Measurements from ENCODE around the gene NARF.
"Not testable (repeated sequence)": the region's sequence is repeated elsewhere in the genome, so short reads cannot be mapped to it uniquely, and the experiment has no call there.

NARF gene

GRCh38 chr17:82458179-82458884, at the start of gene NARF:
NARF (plus strand) TSS chr17:82458741; CDS start chr17:82458804, 63 bp downstream.
- FAIRE-seq (peak; percentile 96), DNase-seq (ENCODE audit: insufficient read length, low spot score) (peak; percentile 98)

GRCh38 chr17:82408938-82409318, 49.6 kb upstream of the NARF start:
- FAIRE-seq (no peak), DNase-seq (ENCODE audit: insufficient read length, low spot score) (no peak)

- FAIRE-seq (no peak), DNase-seq (ENCODE audit: insufficient read length, low spot score) (no peak)
Measured at GRCh38 chr17:82410014-82410716, 48.4 kb upstream of the NARF start.

GRCh38 chr17:82411396-82412053, 47.0 kb upstream of the NARF start:
- FAIRE-seq (no peak), DNase-seq (ENCODE audit: insufficient read length, low spot score) (no peak)

- not testable (repeated sequence) for DNase-seq (ENCODE audit: insufficient read length, low spot score); FAIRE-seq
Measured at GRCh38 chr17:82412081-82412480, 46.5 kb upstream of the NARF start.

GRCh38 chr17:82412535-82413520, 45.7 kb upstream of the NARF start:
- no peak for DNase-seq (ENCODE audit: insufficient read length, low spot score)
- FAIRE-seq, result peak; percentile 13

GRCh38 chr17:82414548-82415281, 43.8 kb upstream of the NARF start:
- no peak for DNase-seq (ENCODE audit: insufficient read length, low spot score)
- no peak for FAIRE-seq

GRCh38 chr17:82415336-82415735, 43.2 kb upstream of the NARF start:
- no peak for FAIRE-seq

GRCh38 chr17:82415786-82416185, 42.8 kb upstream of the NARF start:
- no peak for DNase-seq (ENCODE audit: insufficient read length, low spot score)
- FAIRE-seq, result no peak

More at GRCh38 chr17:82415336-82415735, 43.2 kb upstream of the NARF start:
- no peak for DNase-seq (ENCODE audit: insufficient read length, low spot score)

GRCh38 chr17:82416264-82416663, 42.3 kb upstream of the NARF start:
- FAIRE-seq (no peak), DNase-seq (ENCODE audit: insufficient read length, low spot score) (no peak)

- DNase-seq (ENCODE audit: insufficient read length, low spot score), result no peak
- no peak for FAIRE-seq
Measured at GRCh38 chr17:82416771-82417170, 41.8 kb upstream of the NARF start.

- DNase-seq (ENCODE audit: insufficient read length, low spot score) (peak; percentile 88), FAIRE-seq (peak; percentile 60)
Measured at GRCh38 chr17:82418001-82418986, 40.2 kb upstream of the NARF start, which contains the start of the genes HEXD and OGFOD3. HEXD (plus strand) TSS chr17:82418347; CDS start chr17:82419800, 1,453 bp downstream. OGFOD3 (minus strand) TSS chr17:82418586; CDS start chr17:82418485, 101 bp downstream.

GRCh38 chr17:82419540-82419939, 39.0 kb upstream of the NARF start:
- FAIRE-seq (no peak), DNase-seq (ENCODE audit: insufficient read length, low spot score) (no peak)

- FAIRE-seq, result no peak
- peak; percentile 45 for DNase-seq (ENCODE audit: insufficient read length, low spot score)
Measured at GRCh38 chr17:82424001-82424862, 34.3 kb upstream of the NARF start.

- FAIRE-seq, result no peak
- DNase-seq (ENCODE audit: insufficient read length, low spot score), result no peak
Measured at GRCh38 chr17:82424863-82425159, 33.7 kb upstream of the NARF start.

GRCh38 chr17:82428546-82428945, 30.0 kb upstream of the NARF start:
- FAIRE-seq, result no peak
- DNase-seq (ENCODE audit: insufficient read length, low spot score), result no peak

- no peak for DNase-seq (ENCODE audit: insufficient read length, low spot score)
- FAIRE-seq, result no peak
Measured at GRCh38 chr17:82429824-82430223, 28.7 kb upstream of the NARF start.

GRCh38 chr17:82432017-82432416, 26.5 kb upstream of the NARF start:
- no peak for FAIRE-seq
- DNase-seq (ENCODE audit: insufficient read length, low spot score), result no peak
